C4-2B (cell line): ENCODE results near the gene PPM1B.

ENCODE experiments used
- H3K27ac ChIP-seq: fragments of 450-650 bp; 2 replicates; pipeline ENCODE4 v1.5.1; 2017
- CTCF ChIP-seq: fragments of 450-650 bp; conservative IDR thresholded peaks from 2 replicates; pipeline ENCODE4 v1.5.1; 2017; ENCODE audit warnings: mild to moderate bottlenecking
- ZFX ChIP-seq: fragments of 450-650 bp; IDR thresholded peaks from 2 replicates; pipeline ENCODE4 v1.6.1; 2017

Gene PPM1B

GRCh38 chr2:44168681-44169154 lies at the start of gene PPM1B:
PPM1B (plus strand) TSS chr2:44168875; CDS start chr2:44201200, 32,325 bp downstream.
- no peak for TF ChIP-seq ZFX
- no peak for TF ChIP-seq CTCF
- peak within 1 kb of the TSS; percentile 89 for H3K27ac ChIP-seq

GRCh38 chr2:44119878-44120277 lies 48.8 kb upstream of the PPM1B start:
- no peak overlapping the region for H3K27ac ChIP-seq
- TF ChIP-seq ZFX (no peak), CTCF (no peak)

GRCh38 chr2:44120428-44120827 lies 48.2 kb upstream of the PPM1B start:
- TF ChIP-seq ZFX = no peak
- no peak for TF ChIP-seq CTCF
- no peak overlapping the region for H3K27ac ChIP-seq

GRCh38 chr2:44121899-44122298 lies 46.8 kb upstream of the PPM1B start:
- no peak overlapping the region for H3K27ac ChIP-seq
- TF ChIP-seq CTCF (no peak), ZFX (no peak)

- H3K27ac ChIP-seq = no peak overlapping the region
- no peak for TF ChIP-seq CTCF
- no peak for TF ChIP-seq ZFX
Observed at GRCh38 chr2:44124500-44124899, 44.2 kb upstream of the PPM1B start.

DNA sequence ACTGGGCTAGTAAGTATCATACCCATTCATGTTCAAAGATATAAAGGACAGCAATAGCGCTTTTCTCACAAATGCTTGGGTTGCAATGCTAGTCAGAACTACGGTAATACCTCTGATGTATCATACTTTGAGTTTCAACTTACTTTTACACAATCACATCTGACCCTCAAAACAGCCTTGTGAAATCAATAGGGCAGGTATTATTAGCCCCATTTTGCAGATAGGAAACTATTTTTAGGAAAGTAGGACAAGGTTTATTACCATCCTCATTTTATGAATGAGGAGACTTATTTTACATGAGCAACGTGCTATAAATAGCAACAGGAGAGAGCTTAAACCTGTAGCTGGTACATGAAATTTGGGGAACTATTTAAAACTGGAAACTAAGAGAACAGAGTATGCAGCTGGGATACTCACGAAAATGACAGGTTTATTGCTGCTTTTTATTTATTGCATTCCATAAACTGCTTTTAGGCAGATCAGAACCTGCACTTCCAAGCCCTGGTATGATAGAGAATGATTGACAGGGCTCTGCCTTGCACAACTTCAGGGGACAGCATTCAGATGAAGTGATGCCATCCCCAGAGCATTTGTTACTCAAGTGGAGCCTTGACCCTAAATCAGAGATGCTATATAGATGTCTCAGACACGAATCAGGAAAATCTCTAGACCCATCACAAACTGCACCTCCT lies 42.4 kb upstream of the PPM1B start:
- no peak overlapping the region for H3K27ac ChIP-seq
- TF ChIP-seq ZFX = no peak
- no peak for TF ChIP-seq CTCF

- TF ChIP-seq ZFX (no peak), CTCF (no peak)
- no peak overlapping the region for H3K27ac ChIP-seq
Observed at GRCh38 chr2:44130441-44130840, 38.2 kb upstream of the PPM1B start.
